SK-N-SH (cell line): ENCODE measurements around the gene SNX10. TPM values are rescaled to one million over a fixed set of nuclear protein-coding genes. Genes with fewer than 3 reads are reported as not detected.
"Not testable (repeated sequence)": the region's sequence is repeated elsewhere in the genome, so short reads cannot be mapped to it uniquely, and the experiment has no call there.

Source experiments
- CTCF ChIA-PET: fragments of 300-600, 350-600 bp; formaldehyde crosslinking; extraction: SDS; loops from one replicate; lab custom pipeline; 2021; lab: Yijun Ruan, JAX
- POLR2A ChIA-PET: fragments of 350-600 bp; sonication (Branson Sonifier 250); formaldehyde crosslinking; extraction: SDS; loops from one replicate; lab custom pipeline; 2020; ENCODE audit warnings: antibody characterized with exemption, inconsistent platforms; lab: Yijun Ruan, JAX
- DNase-seq: peaks from one replicate; pipeline ENCODE4 v3.0.0; 2012
- H2AFZ ChIP-seq: fragments of 200-600 bp; sonication (generic); 2 replicates; pipeline ENCODE4 v1.8.1; 2016; ENCODE audit warnings: antibody characterized with exemption, mild to moderate bottlenecking, low read depth
- H3F3A ChIP-seq: fragments of 200-600 bp; sonication (generic); replicated peaks from 2 replicates; pipeline ENCODE3; 2016; ENCODE audit warnings: antibody characterized with exemption, mild to moderate bottlenecking; ENCODE audit not compliant: insufficient read depth
- H3K27ac ChIP-seq, 2 experiments: fragments of 200-500 bp in 1 of 2; fragments of 200-600 bp in 1 of 2; sonication (Bioruptor generic) in 1 of 2; sonication (generic), shearing (Covaris generic) in 1 of 2; 2 replicates each; pipeline versions ENCODE4 v1.5.1 to v1.6.1; 2014 to 2016; ENCODE audit warnings: low read depth in 2 of 2, inconsistent platforms in 1 of 2, low read length in 1 of 2, mild to moderate bottlenecking in 1 of 2, mixed read lengths in 1 of 2
- H3K27me3 ChIP-seq: fragments of 200-600 bp; sonication (generic), shearing (Covaris generic); 2 replicates; pipeline ENCODE4 v1.6.1; 2016; ENCODE audit warnings: mixed run types; ENCODE audit not compliant: insufficient read depth
- H3K36me3 ChIP-seq, 2 experiments: fragments of 200-500 bp in 1 of 2; fragments of 200-600 bp in 1 of 2; sonication (Bioruptor generic) in 1 of 2; sonication (generic) in 1 of 2; replicated peaks in 1 of 2; 2 replicates each; pipeline versions ENCODE3 to v1.5.1; 2014 to 2016; ENCODE audit warnings: low read length in 1 of 2, mild to moderate bottlenecking in 1 of 2; ENCODE audit not compliant: insufficient read depth in 2 of 2, control insufficient read depth in 1 of 2
- H3K4me1 ChIP-seq, 2 experiments: fragments of 200-500 bp in 1 of 2; fragments of 200-600 bp in 1 of 2; sonication (Bioruptor generic) in 1 of 2; sonication (generic), shearing (Covaris generic) in 1 of 2; 2 replicates each; pipeline versions ENCODE4 v1.5.1 to v1.6.1; 2014 to 2016; ENCODE audit warnings: low read depth in 1 of 2, low read length in 1 of 2, mixed run types in 1 of 2; ENCODE audit not compliant: insufficient read depth in 2 of 2, control insufficient read depth in 1 of 2
- H3K4me2 ChIP-seq: fragments of 200-600 bp; sonication (generic), shearing (Covaris generic); 2 replicates; pipeline ENCODE4 v1.6.1; 2017; ENCODE audit warnings: mixed run types
- H3K4me3 ChIP-seq, 2 experiments: fragments of 200-500 bp in 1 of 2; fragments of 200-600 bp in 1 of 2; sonication (Bioruptor generic) in 1 of 2; sonication (generic), shearing (Covaris generic) in 1 of 2; 2 replicates each; pipeline versions ENCODE4 v1.5.1 to v1.8.1; 2014 to 2016; ENCODE audit warnings: low read depth in 2 of 2, inconsistent platforms in 1 of 2, low read length in 1 of 2, mild to moderate bottlenecking in 1 of 2, mixed read lengths in 1 of 2, moderate library complexity in 1 of 2
- H3K79me2 ChIP-seq: fragments of 200-600 bp; sonication (generic); 2 replicates; pipeline ENCODE4 v1.8.1; 2017; ENCODE audit warnings: mild to moderate bottlenecking; ENCODE audit not compliant: insufficient read depth
- H3K9ac ChIP-seq: fragments of 200-600 bp; sonication (generic); 2 replicates; pipeline ENCODE4 v1.6.1; 2017; ENCODE audit warnings: mixed run types
- H3K9me2 ChIP-seq: fragments of 200-600 bp; sonication (generic); 2 replicates; pipeline ENCODE4 v1.6.1; 2017; ENCODE audit warnings: mixed run types
- H3K9me3 ChIP-seq: fragments of 200-600 bp; sonication (generic); 2 replicates; pipeline ENCODE4 v1.6.1; 2017; ENCODE audit warnings: mixed run types, mild to moderate bottlenecking, moderate library complexity
- H4K20me1 ChIP-seq: fragments of 200-600 bp; sonication (generic); 2 replicates; pipeline ENCODE4 v1.6.1; 2017; ENCODE audit warnings: mild to moderate bottlenecking, mixed run types; ENCODE audit not compliant: insufficient read depth
- JUND ChIP-seq: IDR thresholded peaks from 2 replicates; pipeline ENCODE4 v1.4.0; 2012
- POLR2AphosphoS5 ChIP-seq: IDR thresholded peaks from 2 replicates; pipeline ENCODE4 v1.6.1; 2012; ENCODE audit warnings: low read depth, low read length
- RAD21 ChIP-seq: IDR thresholded peaks from 2 replicates; pipeline ENCODE4 v1.6.1; 2012; ENCODE audit warnings: mild to moderate bottlenecking, low read length
- RCOR1 ChIP-seq: fragments of 150-350 bp; IDR thresholded peaks from 2 replicates; pipeline ENCODE4 v1.6.1; 2017; ENCODE audit warnings: antibody characterized with exemption, low read length
- RFX5 ChIP-seq: IDR thresholded peaks from 2 replicates; pipeline ENCODE4 v1.6.1; 2012; ENCODE audit warnings: mild to moderate bottlenecking, improper control_type of control experiment, low read length
- TAF1 ChIP-seq: IDR thresholded peaks from 2 replicates; pipeline ENCODE4 v1.6.1; 2012; ENCODE audit warnings: low read depth, mild to moderate bottlenecking, low read length, moderate library complexity, borderline replicate concordance
- WGBS: methylation state at CpG from one replicate; pipeline ENCODE4 v1.1.6; 2017; ENCODE audit warnings: low lambda C conversion rate; 5-methylcytosine and 5-hydroxymethylcytosine counted together
- polyA plus RNA-seq, 3 experiments: library from polyadenylated mRNA; depleted of rRNA; stranded (reverse); fragments of >200 nt; gene quantifications; 2 replicates each; pipeline ENCODE4 v1.2.3, GENCODE V29; 2012
- TF ChIP-seq, protein P1 (sequence below): IDR thresholded peaks from 2 replicates; pipeline ENCODE4 v1.6.1; 2012; ENCODE audit warnings: mild to moderate bottlenecking, low read depth, low read length, moderate library complexity
- TF ChIP-seq, protein P2 (sequence below): fragments of 150-350 bp; IDR thresholded peaks from 2 replicates; pipeline ENCODE4 v1.6.1; 2017; ENCODE audit warnings: antibody characterized with exemption, low read length, low read depth, borderline replicate concordance
- TF ChIP-seq, protein P3 (sequence below): IDR thresholded peaks from 2 replicates; pipeline ENCODE4; 2012

The SNX10 gene
- polyA plus RNA-seq, 1 of the 3 experiments (the other 2 are of a cell fraction) = 0.02 TPM

DNA sequence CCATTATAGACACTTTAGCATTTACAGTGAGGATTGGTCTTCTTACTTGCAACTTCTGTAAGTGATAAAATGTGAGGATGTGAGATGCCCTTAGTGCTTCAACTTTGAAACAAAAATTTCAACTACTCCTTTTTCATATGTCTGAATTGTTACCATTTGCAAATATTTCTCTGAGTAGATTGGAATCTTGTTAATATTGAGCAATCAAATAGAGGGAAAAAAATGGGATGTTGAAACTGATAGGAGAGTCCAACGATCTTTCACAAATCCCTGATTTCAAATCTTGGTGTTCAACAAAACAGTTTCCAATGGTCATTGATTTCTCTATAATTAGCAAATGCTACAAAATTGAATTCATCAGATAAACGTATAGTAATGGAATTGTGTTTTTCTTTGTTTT lies 5.5 kb upstream of the SNX10 start:
- Histone ChIP-seq H3K9me2 (no peaks in the 10 kb centered on the region), H3K27ac (no peak overlapping the region), H3F3A (no peaks in the 10 kb centered on the region), H2AFZ (no peak overlapping the region), H3K79me2 (no peaks in the 10 kb centered on the region), H4K20me1 (no peaks in the 10 kb centered on the region), H3K27me3 (no peaks in the 10 kb centered on the region), H3K4me2 (no peak overlapping the region), H3K4me1 (peaks cover 0 to under 1% of the 10 kb centered on the region in 2 experiments; a peak in 1 of 4 replicates), H3K4me3 (no peak overlapping the region), H3K9ac (no peak overlapping the region), H3K9me3 (no peaks in the 10 kb centered on the region), H3K36me3 (no peaks in the 10 kb centered on the region)
- no peak for DNase-seq
- 68% methylated on average over 2 of the region's 2 CpGs for WGBS
- TF ChIP-seq JUND = no peak
- TF ChIP-seq, protein P1, sequence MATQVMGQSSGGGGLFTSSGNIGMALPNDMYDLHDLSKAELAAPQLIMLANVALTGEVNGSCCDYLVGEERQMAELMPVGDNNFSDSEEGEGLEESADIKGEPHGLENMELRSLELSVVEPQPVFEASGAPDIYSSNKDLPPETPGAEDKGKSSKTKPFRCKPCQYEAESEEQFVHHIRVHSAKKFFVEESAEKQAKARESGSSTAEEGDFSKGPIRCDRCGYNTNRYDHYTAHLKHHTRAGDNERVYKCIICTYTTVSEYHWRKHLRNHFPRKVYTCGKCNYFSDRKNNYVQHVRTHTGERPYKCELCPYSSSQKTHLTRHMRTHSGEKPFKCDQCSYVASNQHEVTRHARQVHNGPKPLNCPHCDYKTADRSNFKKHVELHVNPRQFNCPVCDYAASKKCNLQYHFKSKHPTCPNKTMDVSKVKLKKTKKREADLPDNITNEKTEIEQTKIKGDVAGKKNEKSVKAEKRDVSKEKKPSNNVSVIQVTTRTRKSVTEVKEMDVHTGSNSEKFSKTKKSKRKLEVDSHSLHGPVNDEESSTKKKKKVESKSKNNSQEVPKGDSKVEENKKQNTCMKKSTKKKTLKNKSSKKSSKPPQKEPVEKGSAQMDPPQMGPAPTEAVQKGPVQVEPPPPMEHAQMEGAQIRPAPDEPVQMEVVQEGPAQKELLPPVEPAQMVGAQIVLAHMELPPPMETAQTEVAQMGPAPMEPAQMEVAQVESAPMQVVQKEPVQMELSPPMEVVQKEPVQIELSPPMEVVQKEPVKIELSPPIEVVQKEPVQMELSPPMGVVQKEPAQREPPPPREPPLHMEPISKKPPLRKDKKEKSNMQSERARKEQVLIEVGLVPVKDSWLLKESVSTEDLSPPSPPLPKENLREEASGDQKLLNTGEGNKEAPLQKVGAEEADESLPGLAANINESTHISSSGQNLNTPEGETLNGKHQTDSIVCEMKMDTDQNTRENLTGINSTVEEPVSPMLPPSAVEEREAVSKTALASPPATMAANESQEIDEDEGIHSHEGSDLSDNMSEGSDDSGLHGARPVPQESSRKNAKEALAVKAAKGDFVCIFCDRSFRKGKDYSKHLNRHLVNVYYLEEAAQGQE = no peak
- TF ChIP-seq RAD21 = no peak
- TF ChIP-seq, protein P2, sequence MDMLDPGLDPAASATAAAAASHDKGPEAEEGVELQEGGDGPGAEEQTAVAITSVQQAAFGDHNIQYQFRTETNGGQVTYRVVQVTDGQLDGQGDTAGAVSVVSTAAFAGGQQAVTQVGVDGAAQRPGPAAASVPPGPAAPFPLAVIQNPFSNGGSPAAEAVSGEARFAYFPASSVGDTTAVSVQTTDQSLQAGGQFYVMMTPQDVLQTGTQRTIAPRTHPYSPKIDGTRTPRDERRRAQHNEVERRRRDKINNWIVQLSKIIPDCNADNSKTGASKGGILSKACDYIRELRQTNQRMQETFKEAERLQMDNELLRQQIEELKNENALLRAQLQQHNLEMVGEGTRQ = no peak
- TF ChIP-seq, protein P3, sequence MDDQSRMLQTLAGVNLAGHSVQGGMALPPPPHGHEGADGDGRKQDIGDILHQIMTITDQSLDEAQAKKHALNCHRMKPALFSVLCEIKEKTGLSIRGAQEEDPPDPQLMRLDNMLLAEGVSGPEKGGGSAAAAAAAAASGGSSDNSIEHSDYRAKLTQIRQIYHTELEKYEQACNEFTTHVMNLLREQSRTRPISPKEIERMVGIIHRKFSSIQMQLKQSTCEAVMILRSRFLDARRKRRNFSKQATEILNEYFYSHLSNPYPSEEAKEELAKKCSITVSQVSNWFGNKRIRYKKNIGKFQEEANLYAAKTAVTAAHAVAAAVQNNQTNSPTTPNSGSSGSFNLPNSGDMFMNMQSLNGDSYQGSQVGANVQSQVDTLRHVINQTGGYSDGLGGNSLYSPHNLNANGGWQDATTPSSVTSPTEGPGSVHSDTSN = no peak
- TF ChIP-seq TAF1 = no peak
- no peak for TF ChIP-seq RCOR1
- TF ChIP-seq POLR2AphosphoS5 = no peak
- TF ChIP-seq RFX5 = no peak
- CTCF ChIA-PET = interaction anchor here (1.6 to 1.9 kb wide), 2 partner anchors 195 to 382 kb away, joined by 6 to 8 read pairs; no protein-coding TSS in a partner anchor
- POLR2A ChIA-PET = no interaction called here

DNA sequence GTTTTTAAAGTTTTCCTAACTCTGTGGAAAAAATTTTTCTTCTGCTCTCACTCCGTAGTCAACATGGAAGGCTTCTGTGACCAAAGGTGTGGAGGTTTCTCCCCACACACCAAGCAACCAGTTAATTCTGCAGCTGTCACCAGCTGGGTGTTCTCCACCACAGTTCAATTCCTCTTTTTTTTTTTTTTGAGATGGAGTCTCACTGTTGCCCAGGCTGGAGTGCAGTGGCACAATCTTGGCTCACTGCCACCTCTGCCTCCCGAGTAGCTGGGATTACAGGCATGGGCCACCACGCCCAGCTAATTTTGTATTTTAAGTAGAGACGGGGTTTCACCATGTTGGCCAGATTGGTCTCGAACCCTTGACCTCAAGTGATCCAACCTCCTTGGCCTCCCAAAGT lies 3.5 kb upstream of the SNX10 start:
- H4K20me1 ChIP-seq, POLR2A ChIA-PET, H3K9me2 ChIP-seq, H3K9me3 ChIP-seq, H3K36me3 ChIP-seq, H3K4me1 ChIP-seq, H3K4me2 ChIP-seq, H3K9ac ChIP-seq, DNase-seq, H2AFZ ChIP-seq, H3F3A ChIP-seq, H3K79me2 ChIP-seq, H3K4me3 ChIP-seq, H3K27me3 ChIP-seq, H3K27ac ChIP-seq: not testable (repeated sequence)
- WGBS = 54% methylated on average over 5 of the region's 5 CpGs
- CTCF ChIA-PET = interaction anchor here (1.4 to 2.7 kb wide), 3 partner anchors 9 to 197 kb away, joined by 4 to 8 read pairs (median 5); no protein-coding TSS in a partner anchor
